ENCODE data around the gene BTN2A1. TPM values are rescaled to one million over a fixed set of nuclear protein-coding genes. Genes with fewer than 3 reads are reported as not detected.

Gene BTN2A1
- total and polyA plus RNA-seq, 2 of the 13 experiments (the other 11 are each of a cell fraction or from before 2014, with no cell fraction given) = 16.4 to 30.4 TPM

- TF ChIP-seq EEA1 (CRISPR knock-in tag; IDR thresholded peaks at IDR 0.05; ENCODE audit: borderline replicate concordance) = 0 out of 2 replicates have a peak, but pooled peaks have one; percentile 78
- no peak for TF ChIP-seq ZNF432 (CRISPR knock-in tag; IDR thresholded peaks at IDR 0.05; ENCODE audit: borderline replicate concordance)
- peak; percentile 81 for TF ChIP-seq NFYB (CRISPR knock-in tag; IDR thresholded peaks at IDR 0.05)
- peak; percentile 34; the same call in 1 of the 2 replicates for TF ChIP-seq THAP9 (CRISPR knock-in tag; IDR thresholded peaks at IDR 0.05; ENCODE audit: borderline replicate concordance)
- TF ChIP-seq RORA (CRISPR knock-in tag; IDR thresholded peaks at IDR 0.05) = no peak
- peak; percentile 64 for TF ChIP-seq YEATS4 (CRISPR knock-in tag; IDR thresholded peaks at IDR 0.05; ENCODE audit: borderline replicate concordance)
- TF ChIP-seq ZNF414 (CRISPR knock-in tag; IDR thresholded peaks at IDR 0.05) = 0 out of 2 replicates have a peak, but pooled peaks have one; percentile 39
- 0 out of 4 replicates have a peak, but pooled peaks of 1 of the 2 experiments have one; percentile 38 for TF ChIP-seq KLF16 (CRISPR knock-in tag; IDR thresholded peaks at IDR 0.05)
- TF ChIP-seq ZNF891 (CRISPR knock-in tag; IDR thresholded peaks at IDR 0.05) = 0 out of 2 replicates have a peak, but pooled peaks have one; percentile 48
- TF ChIP-seq MTA1 (CRISPR knock-in tag; IDR thresholded peaks at IDR 0.05; ENCODE audit: borderline replicate concordance) = peak; percentile 58; the same call in 1 of the 2 replicates
- TF ChIP-seq MEIS1 (CRISPR knock-in tag; IDR thresholded peaks at IDR 0.05; ENCODE audit: borderline replicate concordance) = peak; percentile 46; the same call in 1 of the 2 replicates
- TF ChIP-seq ZNF446 (CRISPR knock-in tag; IDR thresholded peaks at IDR 0.05) = no peak
- TF ChIP-seq FOXA1 (IDR thresholded peaks at IDR 0.05) = no peak
- TF ChIP-seq FOXA1 (CRISPR knock-in tag; IDR thresholded peaks at IDR 0.05) = 0 out of 2 replicates have a peak, but pooled peaks have one; percentile 7
- no peak for TF ChIP-seq ZNF367 (CRISPR knock-in tag; IDR thresholded peaks at IDR 0.05; ENCODE audit: borderline replicate concordance)
- TF ChIP-seq ZFP36 (IDR thresholded peaks at IDR 0.05; ENCODE audit: borderline replicate concordance, low read depth, low read length, partially characterized antibody) = no peak
- peak; percentile 55; the same call in 1 of the 2 replicates for TF ChIP-seq NFKB2 (CRISPR knock-in tag; IDR thresholded peaks at IDR 0.05; ENCODE audit: borderline replicate concordance)
- TF ChIP-seq SKI (IDR thresholded peaks at IDR 0.05; ENCODE audit: partially characterized antibody) = no peak
- 0 out of 2 replicates have a peak, but pooled peaks have one; percentile 14 for TF ChIP-seq FOXO4 (CRISPR knock-in tag; conservative IDR thresholded peaks at IDR 0.05)
- TF ChIP-seq ZNF710 (CRISPR knock-in tag; IDR thresholded peaks at IDR 0.05; ENCODE audit: borderline replicate concordance) = peak; percentile 50; the same call in 1 of the 2 replicates
Observed at GRCh38 chr6:26421259-26422144, 36.3 kb upstream of the BTN2A1 start (continued).
